AG09309 (cell line): Measurements from ENCODE around the gene ST3GAL6.

ENCODE experiments used
- DNase-seq: peaks from one replicate; pipeline ENCODE4 v3.0.0-alpha.2; 2010; ENCODE audit warnings: low read depth
- H3K4me3 ChIP-seq: 2 replicates; pipeline ENCODE4 v1.5.1; 2011; ENCODE audit warnings: mild to moderate bottlenecking, low read depth, low read length, moderate library complexity; ENCODE audit not compliant: control insufficient read depth
- CTCF ChIP-seq: IDR thresholded peaks from 2 replicates; pipeline ENCODE4 v1.5.1; 2011; ENCODE audit warnings: mild to moderate bottlenecking, low read depth, low read length, inconsistent platforms; ENCODE audit not compliant: insufficient read depth, control insufficient read depth; ENCODE audit errors: missing control alignments

ST3GAL6 gene

GRCh38 chr3:98725352-98725751, 37.8 kb upstream of the ST3GAL6 start:
- no peak for TF ChIP-seq CTCF
- no peak for DNase-seq
- H3K4me3 ChIP-seq: no peak overlapping the region

DNA sequence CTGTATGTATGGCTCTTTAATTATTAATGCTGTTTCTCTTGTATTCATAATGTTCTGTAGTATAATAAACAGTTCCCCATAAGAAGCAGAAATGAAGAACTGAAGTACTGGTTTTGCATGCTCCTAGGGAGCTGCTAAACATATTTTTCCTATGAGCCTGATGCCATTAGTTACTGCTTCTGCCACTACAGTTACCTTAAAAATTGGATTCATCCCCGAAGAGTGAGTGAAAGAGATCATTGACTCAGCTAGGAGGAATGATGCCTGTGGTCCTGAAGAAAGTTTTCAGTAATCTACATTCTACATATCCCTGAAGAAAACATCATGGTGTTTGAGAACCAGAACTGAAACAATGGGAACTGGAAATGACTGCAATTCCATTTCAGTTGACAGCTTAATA, 37.1 kb upstream of the ST3GAL6 start:
- no peak for TF ChIP-seq CTCF
- no peak for DNase-seq
- H3K4me3 ChIP-seq: no peak overlapping the region

- H3K4me3 ChIP-seq: no peak overlapping the region
- TF ChIP-seq CTCF: no peak
- no peak for DNase-seq
Measured at GRCh38 chr3:98727638-98728037, 35.5 kb upstream of the ST3GAL6 start.

DNA sequence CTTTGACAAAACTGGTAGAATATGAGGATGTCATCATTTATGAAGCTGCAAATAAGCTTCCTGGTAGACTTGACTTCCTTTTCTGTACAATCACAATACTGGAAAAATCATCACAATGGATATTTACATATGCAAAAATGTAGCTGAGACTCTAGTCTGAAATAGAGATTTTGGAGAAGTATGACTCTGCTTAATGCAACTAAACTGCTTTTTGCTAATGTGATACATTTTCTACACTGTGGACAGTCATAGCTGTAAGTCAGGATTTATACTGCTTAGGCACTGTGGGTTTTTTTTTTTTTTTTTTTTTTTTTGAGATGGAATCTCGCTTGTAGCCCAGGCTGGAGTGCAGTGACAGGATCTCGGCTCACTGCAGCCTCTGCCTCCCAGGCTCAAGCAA, 34.5 kb upstream of the ST3GAL6 start:
- no peak for TF ChIP-seq CTCF
- no peak for DNase-seq
- no peak overlapping the region for H3K4me3 ChIP-seq

GRCh38 chr3:98730338-98730737, 32.8 kb upstream of the ST3GAL6 start:
- no peak overlapping the region for H3K4me3 ChIP-seq
- no peak for TF ChIP-seq CTCF
- DNase-seq: no peak

- no peak overlapping the region for H3K4me3 ChIP-seq
- DNase-seq: no peak
- TF ChIP-seq CTCF: no peak
Measured at GRCh38 chr3:98730886-98731537, 32.1 kb upstream of the ST3GAL6 start.
